Activated CD8-positive, alpha-beta memory T cell treated with anti-CD3 and anti-CD28 coated beads, Interleukin-2, amount 50 U/mL, for 4 hours (primary cell): ENCODE measurements around the gene FADS3.
"Not testable (repeated sequence)": the region's sequence is repeated elsewhere in the genome, so short reads cannot be mapped to it uniquely, and the experiment has no call there.

Source experiments
- DNase-seq: peaks from one replicate; pipeline ENCODE4 v3.0.0-alpha.2; 2020

FADS3 gene

DNA sequence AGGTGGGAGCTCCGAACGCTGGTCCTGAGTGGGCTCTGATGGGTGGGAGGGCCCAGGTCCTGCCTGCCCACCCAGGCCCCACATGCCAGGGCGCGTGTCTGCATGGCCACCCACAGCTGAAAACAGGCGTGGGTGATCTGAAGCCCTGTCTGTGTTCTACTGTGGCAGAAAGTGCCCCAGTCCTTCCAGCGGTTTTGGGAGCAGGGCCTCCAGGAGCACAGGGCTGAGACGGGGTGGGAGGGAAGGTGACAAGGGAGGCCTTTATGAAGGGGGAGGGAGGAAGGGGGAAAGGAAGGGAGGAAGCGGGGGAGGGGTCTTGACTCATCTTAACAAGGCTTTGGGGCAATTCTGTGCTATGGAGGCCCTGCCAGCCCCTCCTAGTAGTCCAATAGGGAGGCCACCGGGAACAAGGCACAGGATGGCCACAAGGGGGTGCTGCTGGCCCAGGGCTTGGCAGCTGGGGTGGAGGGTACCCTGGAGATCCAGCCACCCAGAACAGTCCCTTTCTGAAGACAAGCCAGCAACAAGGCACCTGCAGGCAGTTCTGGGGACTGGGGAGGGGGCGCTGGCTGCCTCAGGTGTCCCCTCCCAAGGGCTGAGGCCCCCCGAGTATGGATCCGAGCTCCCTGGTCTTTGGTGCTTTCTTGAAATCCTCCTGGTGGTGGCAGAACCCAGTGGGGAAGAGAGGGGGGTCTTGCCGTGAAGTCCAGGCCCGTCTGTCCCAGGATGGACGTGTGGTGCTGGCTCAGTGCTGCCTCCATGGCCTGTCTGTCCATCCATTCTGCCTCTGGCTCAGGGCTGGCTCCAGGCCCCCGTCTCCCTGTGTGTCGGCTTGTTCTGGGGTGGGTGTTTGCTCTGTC is 6.3 kb upstream of the FADS3 start:
- DNase-seq: peak; percentile 82

DNA sequence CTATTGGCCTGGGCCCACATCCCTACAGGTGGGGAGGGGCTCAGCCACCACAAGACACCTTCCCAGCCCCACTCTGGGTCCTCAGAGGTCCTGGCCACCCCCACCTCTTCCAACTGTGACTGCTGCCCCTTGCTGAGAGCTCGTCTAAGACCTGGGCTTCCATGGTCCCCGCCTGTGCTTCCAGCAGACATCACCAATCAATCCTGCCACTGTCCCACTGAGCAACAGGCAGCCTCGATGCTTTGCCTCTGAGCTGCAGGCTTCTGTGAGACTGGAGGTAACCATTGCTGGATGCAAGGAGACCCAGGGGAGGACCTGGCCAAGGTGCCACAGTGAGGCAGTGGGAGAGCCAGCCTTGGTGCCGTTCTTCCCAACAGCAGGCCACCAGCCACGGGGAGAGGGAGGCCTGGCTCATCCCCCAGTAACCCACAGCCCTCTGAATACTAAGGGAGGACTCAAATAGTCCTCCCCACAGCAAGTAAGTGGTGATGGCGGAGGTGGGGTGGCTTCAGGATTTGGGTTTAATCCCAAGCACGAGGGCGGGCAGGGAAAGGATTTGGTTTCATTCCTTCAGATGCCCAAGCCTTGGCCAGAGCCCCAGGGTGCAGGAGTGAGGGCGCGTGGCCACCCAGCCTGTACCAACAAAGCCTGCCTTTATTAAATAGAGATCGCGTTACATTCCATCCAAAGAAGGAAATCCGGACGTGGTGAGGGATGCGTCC is 5.5 kb upstream of the FADS3 start:
- no peak for DNase-seq

DNA sequence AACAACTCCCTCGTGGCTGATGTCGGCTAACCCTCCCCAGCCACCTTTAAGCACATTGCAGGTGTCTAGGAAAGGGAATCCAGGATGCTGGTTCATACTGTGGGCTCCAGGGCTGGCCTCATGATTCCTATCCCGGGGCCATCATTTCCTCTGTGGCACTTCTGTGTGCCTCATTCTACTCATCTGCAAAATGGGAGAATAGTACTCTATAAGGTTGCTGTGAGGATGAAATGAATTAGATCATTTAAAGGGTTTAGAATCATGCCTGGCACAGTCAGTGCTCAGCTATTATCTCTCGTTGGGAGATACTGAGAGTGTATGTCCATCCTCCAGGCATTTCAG is 4.3 kb upstream of the FADS3 start:
- DNase-seq: no peak

DNA sequence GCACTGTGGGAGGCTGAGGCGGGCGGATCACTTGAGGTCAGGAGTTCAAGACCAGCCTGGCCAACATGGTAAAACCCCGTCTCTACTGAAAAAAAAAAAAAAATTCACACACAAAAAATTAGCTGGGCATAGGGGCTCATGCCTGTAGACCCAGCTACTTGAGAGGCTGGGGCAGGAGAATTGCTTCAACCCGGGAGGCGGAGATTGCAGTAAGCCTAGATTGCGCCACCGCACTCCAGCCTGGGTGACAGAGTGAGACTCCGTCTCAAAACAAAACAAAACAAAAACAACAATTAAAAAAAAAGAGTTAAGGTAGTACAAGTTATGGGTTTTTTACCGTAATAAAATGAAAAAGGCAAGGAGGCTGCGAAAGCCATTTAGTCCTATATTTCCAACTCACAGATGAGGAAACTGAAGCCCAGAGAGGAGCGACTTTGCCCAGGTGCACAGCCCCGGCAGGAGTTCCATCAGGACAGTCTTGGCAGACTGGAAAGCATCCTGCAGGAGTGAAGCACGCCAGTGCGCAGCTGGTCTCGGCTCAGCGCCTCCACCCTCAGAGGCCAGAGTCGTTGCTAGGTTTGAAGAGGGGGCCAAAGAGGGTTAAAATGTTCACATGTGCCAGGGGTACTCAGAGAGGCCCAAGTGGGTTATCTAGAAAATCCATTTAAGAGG is 3.8 kb upstream of the FADS3 start:
- no peak for DNase-seq

DNA sequence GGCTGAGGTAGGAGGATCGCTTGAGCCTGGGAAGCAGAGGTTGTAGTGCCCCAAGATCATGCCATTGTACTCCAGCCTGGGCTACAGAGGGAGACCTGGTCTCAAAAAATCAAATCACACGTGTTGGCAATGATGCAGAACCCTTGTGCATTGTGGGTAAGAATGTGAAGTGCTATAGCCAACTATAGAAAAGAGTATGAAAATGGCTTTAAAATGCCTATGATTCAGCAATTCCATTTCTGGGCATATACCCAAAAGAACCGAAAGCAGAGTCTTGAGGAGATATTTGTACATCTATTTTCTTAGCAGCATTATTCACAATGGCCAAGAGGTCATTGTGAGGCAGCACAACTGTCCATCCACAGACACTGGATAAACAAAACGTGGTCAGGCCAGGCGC is 2.6 kb upstream of the FADS3 start:
- DNase-seq: no peak

DNA sequence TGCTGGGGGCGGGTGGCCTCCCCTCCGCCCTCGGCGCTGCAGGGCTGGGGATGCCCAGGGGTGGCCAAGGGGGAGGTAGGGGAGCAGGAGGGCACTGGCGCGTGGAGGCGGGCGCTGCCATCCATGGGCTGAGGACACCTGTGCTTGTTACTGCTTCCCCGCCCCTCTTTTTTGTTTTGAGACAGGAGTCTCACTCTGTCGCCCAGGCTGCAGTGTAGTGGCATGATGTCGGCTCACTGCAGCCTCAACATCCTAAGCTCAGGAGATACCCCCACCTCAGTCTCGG is 683 bp upstream of the FADS3 start:
- DNase-seq: no peak

DNA sequence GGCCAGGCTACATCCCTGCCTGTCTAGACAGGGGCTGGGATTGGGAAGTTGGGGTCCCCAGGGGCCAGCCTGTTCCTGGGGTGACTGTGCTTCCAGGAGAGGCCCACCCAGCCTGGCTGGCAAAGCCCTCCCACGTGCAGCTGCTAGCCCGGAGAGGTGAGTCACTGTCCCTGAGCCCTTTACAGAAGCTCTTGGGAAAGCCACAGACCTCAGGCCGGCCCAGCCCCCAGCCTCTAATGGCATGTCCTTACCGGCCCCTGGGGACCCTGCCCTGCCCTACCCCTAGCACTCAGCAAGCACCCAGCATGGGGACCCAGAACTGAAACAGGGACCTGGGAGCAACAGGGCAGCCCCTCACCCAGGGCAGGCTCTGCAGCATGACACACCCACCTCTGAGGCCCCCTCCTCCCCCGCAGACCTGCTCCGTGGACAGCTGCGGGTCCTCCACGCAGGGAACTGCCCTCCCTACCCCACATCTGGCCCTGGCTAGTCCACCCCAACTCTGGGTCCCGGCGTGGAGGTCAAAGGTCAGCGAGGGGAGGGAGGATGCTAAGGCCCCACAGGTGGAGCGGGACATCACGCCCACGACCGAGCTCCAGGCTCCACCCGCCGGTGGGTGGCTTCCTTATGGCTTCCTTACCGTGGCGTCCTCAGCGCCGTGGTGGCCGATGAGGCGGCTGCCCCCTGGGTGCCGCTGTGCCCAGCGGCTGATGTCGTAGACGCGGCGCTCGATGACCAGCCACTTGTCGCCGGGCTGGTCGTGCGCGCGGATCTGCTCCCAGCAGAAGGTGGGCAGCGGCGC is 615 bp downstream of the FADS3 start:
- peak; percentile 34 for DNase-seq

DNA sequence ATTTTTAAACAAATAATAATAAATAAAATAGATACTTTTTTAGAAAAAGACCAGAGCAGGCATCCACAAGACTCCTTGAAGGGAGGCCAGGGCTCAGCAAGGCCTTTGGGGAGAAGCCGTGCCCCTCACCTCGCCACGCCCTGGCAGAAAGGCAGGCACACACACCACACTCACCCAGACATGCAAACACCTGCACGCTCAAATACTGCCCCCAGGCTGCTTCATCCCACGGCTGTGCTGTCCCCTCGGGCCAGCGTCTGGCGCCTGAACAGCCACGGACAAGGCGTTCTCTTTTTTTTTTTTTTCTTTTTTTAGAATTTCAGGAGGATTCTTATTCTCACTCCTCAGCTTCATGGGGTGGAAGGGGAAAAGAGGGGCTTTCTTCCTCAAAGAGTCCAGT is 1.5 kb downstream of the FADS3 start:
- no peak for DNase-seq

DNA sequence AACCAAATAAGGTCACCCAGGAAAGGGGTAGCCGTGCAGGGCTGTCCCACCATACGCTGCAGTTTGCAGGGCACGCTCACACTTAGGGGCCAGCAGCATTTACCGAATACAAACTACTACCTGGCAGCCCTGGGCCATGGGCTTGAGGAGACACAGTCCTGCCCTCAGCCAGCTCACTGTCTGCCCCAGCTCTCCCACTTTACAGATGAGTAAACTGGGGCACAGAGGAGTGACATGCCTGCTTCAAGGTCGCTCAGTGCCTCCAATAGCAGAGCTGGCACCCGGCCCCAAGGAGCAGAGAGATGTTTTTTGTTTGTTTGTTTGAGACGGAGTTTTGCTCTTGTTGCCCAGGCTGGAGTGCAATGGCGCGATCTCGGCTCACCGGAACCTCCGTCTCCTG is 2.8 kb downstream of the FADS3 start:
- no peak for DNase-seq

DNA sequence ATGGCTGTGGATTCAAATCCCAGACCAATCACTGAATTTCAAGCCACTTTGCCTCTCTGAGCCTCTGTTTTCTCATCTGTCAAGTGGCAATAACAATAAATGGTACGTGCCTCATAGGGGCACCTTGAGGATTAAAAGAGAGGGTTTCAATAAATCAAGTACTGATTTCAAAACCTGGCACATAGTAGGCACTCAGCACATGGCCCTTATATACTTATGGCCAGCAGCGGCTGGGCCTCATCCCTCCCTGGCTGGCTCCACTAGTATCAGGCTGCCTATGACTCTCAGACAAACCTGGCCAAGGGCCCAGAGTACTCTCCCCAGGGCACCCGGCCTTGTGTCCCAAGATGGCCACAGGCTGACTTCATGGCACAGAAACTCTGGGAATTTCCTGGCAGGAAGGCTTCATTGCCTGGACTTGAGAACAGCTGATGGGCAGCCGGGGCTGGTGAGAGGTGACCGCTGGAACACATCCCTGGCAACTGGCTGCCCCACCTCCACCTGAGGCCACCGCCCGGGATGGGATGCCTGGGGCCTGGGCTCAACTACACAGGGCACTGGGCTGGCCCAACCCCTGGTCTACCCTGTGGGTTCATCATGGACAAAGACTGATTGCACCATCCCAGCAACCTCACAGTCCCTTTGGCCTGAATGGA is 3.4 kb downstream of the FADS3 start:
- no peak for DNase-seq

DNA sequence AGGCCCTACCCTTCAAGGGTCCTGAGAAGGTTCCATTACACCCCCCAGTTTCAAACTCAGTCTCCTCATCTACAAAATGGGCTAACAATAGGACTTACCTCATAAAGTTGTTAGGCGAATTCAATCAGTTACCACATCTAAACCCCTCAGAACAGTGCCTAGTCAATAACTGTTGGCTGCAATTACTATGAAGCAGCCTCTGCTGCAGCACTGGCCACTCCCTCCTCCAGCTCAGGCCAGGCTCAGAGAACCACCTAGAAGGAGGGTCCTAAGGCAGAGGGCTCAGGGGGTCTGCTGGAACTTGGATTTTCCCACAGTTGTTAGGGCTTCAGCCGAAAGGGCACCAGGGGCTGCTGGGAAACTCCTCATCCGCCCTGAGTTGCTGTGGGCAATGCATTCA is 4.7 kb downstream of the FADS3 start:
- no peak for DNase-seq

DNA sequence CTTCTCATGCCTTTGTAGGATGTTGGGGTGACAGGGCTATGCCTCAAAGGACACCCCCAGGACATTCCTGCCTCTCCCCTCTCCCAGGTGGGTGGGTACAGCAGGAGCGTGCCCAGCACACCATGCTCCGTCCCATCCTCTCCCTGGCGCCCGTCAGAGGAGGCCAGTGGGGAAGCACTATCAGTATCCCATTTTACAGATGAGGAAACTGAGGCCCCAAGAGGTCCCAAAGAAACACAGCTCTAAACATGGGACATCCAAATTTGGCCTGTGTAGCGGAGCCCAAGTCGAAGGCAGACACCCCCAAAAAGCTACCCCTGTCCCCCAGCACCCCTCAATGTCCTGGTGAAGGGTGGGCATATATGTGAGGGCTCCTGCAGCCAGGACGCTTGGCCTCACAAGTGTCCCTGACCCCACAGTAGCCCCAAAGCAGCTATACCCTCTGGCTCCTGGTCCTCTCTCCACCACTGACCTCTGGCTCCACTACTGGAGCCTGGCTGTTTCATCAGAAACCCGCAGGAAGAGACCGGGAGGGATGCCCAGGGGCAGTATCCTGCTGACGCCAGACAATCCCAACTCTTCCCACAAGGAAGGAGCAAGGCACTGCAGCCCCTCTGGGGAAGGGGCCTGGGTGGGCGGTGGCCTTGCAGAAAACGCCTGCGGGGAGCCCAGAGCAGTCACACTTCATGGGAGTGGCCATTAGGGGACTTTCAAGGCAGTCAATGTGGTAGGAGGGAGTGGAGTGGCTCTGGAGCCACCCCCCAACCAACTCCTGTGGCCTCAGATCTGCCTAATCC is 5.4 kb downstream of the FADS3 start:
- no peak for DNase-seq

DNA sequence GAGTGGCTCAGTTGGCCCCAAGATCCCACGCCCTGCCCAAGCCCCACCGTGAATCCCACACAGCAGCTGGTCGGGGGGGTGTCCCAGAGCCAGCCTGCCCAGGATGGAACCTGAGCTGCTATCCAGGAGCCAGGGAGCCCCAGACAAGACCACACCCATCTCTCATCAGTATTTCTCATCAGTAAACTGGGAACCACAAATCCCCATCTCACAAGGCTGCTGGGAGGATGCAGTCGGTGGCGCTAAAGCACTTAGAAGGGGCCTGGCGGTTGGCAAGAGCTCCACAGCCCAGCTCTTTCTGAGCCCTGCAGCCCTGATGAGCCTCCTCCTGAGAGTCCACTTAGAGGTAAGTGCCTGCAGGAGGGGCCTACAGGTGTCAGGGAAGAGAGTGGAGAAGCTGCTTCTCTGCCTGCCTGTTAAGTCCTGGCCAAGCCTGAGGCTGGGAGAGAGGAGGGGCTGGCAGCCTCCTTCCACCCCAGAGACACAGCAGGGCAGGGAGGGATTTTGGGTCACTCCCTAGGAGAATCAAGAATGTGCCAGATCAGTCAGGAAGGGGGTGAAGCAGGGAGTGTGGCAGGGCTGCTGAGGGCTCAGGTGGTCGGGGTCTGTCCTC is 6.1 kb downstream of the FADS3 start:
- DNase-seq: no peak

DNA sequence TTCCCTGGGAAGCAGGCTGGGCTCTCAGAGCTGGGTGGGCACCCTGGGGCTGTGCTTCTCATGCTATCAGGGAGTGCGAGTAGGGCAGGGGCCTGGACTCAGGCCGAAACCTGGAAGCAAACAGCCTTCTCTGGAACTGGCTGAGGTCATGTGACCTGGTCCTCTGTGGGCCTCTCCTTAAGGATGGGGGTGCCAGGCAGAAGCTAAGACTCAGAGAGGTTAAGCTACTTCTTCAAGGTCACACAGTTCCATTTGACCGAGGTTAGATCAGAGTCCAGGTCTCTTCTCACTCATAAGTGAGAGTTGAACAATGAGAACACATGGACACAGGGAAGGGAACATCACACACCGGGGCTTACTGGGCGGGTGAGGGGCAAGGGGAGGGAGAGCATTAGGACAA is 7.4 kb downstream of the FADS3 start:
- no peak for DNase-seq

DNA sequence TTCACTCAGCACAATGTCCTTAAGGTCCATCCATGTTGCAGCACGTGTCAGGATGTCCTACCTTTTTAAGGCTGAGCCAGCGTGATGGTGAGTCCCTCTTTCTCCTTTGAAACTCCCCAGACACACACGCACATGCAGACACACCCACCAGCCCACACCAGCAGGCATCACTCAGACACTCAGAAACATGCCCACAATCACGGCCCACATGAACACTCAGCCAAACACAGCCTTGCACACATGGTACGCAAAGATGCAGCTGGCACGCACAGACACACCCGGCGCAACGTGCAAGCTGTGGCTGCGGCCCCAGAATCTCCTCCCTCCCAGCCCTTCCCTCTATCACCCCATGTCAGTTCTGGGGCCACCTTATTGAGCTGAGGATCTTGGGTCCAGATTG is 8.0 kb downstream of the FADS3 start:
- DNase-seq: no peak

DNA sequence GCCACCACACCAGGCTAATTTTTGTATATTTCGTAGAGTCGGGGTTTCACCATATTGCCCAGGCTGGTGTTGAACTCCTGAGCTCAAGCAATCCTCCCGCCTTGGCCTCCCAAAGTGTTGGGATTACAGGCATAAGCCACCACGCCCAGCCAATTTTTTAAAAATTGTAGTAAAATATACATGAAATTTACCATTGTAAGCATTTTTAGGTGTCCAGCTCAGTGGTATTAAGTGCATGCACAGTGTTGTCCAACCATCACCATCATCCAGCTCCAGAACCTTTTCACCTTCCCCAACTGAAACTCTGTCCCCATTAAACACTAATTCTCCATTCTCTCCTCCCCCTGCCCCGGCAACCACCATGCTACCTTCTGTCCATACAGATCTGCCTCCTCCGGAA is 8.5 kb downstream of the FADS3 start:
- no peak for DNase-seq

DNA sequence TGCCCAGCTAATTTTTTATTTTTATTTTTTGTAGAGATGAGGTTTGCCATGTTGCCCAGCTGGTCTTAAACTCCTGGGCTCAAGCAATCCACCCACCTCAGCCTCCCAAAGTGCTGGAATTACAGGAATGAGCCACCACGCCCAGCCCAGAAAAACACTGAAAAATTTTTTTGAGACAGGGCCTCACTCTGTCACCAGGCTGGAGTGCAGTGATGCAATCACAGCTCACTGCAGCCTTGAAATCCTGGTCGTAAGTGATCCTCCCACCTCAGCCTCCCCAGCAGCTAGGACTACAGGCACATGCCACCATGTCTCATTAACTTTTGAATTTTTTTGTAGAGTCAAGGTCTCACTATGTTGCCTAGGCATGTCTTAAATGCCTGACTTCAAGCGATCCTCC is 9.1 kb downstream of the FADS3 start:
- DNase-seq: not testable (repeated sequence)

DNA sequence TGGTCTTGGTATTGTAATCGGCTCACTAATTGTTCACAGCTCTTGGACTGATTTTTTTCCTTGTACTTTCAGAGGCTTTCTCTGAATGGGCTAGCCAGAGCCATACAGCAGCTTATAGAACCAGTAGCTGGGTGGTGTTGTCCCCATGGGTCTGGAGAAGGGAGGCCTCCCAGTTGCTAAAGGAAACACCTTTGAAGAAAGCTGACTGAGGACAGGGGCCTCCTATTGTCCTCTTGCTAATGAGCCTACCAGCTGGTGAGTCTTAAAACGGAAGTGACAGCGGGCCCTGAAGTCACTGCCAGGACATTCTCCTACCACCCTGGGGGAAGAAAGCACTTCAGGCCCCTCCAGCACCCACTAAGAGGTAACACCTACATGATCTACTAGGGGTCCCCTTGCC is 9.9 kb downstream of the FADS3 start:
- no peak for DNase-seq

DNA sequence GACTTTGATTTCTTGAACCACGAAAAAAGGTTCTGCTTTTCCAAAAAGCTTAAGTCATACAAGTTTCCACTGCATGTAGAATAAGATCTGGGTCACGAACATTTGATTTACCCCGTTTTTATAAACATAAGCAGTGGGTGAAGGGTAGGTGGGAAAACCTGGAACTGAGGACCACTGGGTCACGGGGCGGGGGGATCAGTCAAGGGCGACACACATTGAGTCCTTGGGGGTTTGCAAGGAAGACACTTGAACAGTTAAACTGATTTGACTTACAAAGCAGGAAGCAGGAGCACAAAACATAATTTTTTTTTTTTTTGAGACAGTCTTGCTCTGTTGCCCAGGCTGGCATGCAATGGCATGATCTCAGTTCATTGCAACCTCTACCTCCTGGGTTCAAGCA is 10.9 kb downstream of the FADS3 start:
- DNase-seq: no peak

DNA sequence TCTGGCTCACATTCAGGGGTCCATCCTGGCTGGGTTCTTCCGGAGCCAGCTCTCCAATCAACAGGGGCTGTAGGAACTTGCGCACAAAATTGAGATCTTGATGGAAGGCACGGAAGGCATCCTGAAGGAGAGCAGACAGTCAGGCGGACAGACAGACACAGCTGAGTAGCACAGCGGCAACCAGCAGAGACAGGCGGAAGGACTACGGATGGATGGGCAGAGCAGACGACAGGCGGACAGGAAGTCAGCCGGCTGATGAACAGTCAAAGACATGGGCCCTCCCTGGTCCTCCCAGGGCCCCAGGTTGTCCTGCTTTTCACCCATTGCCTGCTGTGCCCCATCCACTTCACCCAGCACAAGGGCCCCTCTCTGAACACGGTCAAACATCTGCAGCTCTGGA is 11.3 kb downstream of the FADS3 start:
- no peak for DNase-seq

DNA sequence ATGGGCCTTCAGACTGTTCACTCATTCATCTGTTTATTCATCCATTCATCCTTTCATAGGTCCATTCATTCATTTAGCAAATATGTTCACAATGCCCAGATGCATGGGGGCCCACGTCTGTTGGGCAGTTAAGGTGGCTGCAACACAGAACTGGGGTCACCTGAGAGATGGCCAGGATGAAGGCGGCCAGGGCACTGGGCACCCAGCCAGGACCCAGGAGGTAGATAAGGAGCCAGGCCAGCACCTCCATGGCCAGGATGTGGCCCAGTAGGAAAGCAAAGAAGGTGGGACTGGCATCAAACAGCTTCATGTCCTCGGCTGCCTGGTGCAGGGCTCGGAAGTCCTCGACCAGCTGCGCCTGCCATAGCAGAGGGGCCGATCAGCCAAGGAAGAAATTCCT is 12.2 kb downstream of the FADS3 start:
- DNase-seq: no peak

DNA sequence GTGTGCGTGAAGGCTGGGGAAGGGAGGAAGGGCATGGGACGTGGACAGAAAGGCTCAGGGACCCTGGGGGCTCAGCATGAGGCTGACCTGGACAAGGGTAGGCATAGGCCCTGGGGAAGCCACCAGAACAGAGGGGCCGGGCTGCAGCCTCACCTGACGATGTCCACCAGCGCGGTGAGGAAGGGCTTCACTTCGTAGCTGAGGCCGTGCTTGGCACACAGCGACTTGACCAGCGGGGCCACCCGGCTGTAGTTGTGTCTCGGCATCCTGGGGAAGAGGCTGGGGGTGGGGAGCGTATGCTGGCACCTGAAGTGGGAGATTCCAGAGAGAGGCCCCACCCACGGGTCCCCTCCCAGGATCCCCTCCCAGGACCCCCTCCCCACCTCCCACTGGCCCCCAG is 15.6 kb downstream of the FADS3 start:
- DNase-seq: no peak
